ENCODE data around the gene DLEC1.

The DLEC1 gene

GRCh38 chr3:38163117-38163840 lies 124.3 kb downstream of the DLEC1 start:
- DNase-seq (ENCODE audit: low read depth): no peak

- DNase-seq (ENCODE audit: low read depth): no peak
Observed at GRCh38 chr3:38163841-38164642, 125.0 kb downstream of the DLEC1 start.

- DNase-seq (ENCODE audit: low read depth): no peak
Observed at GRCh38 chr3:38164643-38164951, 125.6 kb downstream of the DLEC1 start.

GRCh38 chr3:38164952-38165721 lies 126.1 kb downstream of the DLEC1 start, which contains the start of gene OXSR1:
OXSR1 (plus strand) TSS chr3:38165537; CDS start chr3:38165877, 340 bp downstream.
- peak; percentile 94 for DNase-seq (ENCODE audit: low read depth)

GRCh38 chr3:38165722-38166387 lies 126.8 kb downstream of the DLEC1 start:
- no peak for DNase-seq (ENCODE audit: low read depth)

GRCh38 chr3:38167591-38167990 lies 128.6 kb downstream of the DLEC1 start:
- DNase-seq (ENCODE audit: low read depth): no peak

- DNase-seq (ENCODE audit: low read depth): no peak
Observed at GRCh38 chr3:38168151-38169026, 129.4 kb downstream of the DLEC1 start.

GRCh38 chr3:38169027-38169317 lies 130.0 kb downstream of the DLEC1 start:
- no peak for DNase-seq (ENCODE audit: low read depth)

- no peak for DNase-seq (ENCODE audit: low read depth)
Observed at GRCh38 chr3:38170722-38171121, 131.7 kb downstream of the DLEC1 start.

- DNase-seq (ENCODE audit: low read depth): no peak
Observed at GRCh38 chr3:38171622-38172021, 132.6 kb downstream of the DLEC1 start.

Data from activated T-cell treated with anti-CD3 and anti-CD28 coated beads for 48 hours (primary cell).